Measurements from ENCODE around the gene CACNA2D4. TPM values are rescaled to one million over a fixed set of nuclear protein-coding genes. Genes with fewer than 3 reads are reported as not detected.

Gene CACNA2D4
- total and polyA plus RNA-seq, 8 donors = 0.60 to 3.1 (median 2.0) TPM

- DNase-seq = no peak
- Histone ChIP-seq H3K27ac (no peak overlapping the region), H3K4me1 (peaks cover 0 to 6% (median 3%) of the 10 kb centered on the region in 3 donors), H3K9me3 (no peaks in the 10 kb centered on the region), H3K27me3 (no peaks in the 10 kb centered on the region), H3K4me3 (no peak overlapping the region), H3K36me3 (no peaks in the 10 kb centered on the region)
- no peak for FAIRE-seq
- intact Hi-C loops (cut with DNase I) = loop anchor here (5.0 to 10.0 kb wide), 2 partner anchors 138 to 154 kb away; no protein-coding TSS in a partner anchor
- ATAC-seq = no peak
- no peak for TF ChIP-seq CTCF (IDR thresholded peaks at IDR 0.05)
- WGBS, 2 donors = 74 to 80% methylated on average over 21 of the region's 21 CpGs
Observed at GRCh38 chr12:1799051-1799881, 119.2 kb downstream of the CACNA2D4 start.

GRCh38 chr12:1798641-1799020 lies 119.8 kb downstream of the CACNA2D4 start:
- WGBS, 2 donors = 77 to 90% methylated on average over 6 of the region's 6 CpGs
- no peak overlapping the region for H3K27ac ChIP-seq
- no peaks in the 10 kb centered on the region for H3K9me3 ChIP-seq
- no peak for DNase-seq
- H3K36me3 ChIP-seq = no peaks in the 10 kb centered on the region
- no peak for TF ChIP-seq CTCF (IDR thresholded peaks at IDR 0.05)
- H3K27me3 ChIP-seq = no peaks in the 10 kb centered on the region
- H3K4me1 ChIP-seq = peaks cover 0 to 6% (median 3%) of the 10 kb centered on the region in 3 donors
- ATAC-seq = no peak
- intact Hi-C loops (cut with DNase I) = loop anchor here (5.0 to 10.0 kb wide), 2 partner anchors 139 to 154 kb away; no protein-coding TSS in a partner anchor
- no peak for FAIRE-seq
- no peak overlapping the region for H3K4me3 ChIP-seq

- FAIRE-seq (no peak), ATAC-seq (no peak), DNase-seq (no peak)
- Histone ChIP-seq H3K4me3 (no peak overlapping the region), H3K4me1 (peaks cover 0 to 6% (median 3%) of the 10 kb centered on the region in 3 donors), H3K36me3 (no peaks in the 10 kb centered on the region), H3K27ac (no peak overlapping the region), H3K27me3 (no peaks in the 10 kb centered on the region), H3K9me3 (no peaks in the 10 kb centered on the region)
- no peak for TF ChIP-seq CTCF (IDR thresholded peaks at IDR 0.05)
- WGBS, 2 donors = 87 to 92% methylated on average over 21 to 22 of the region's 22 CpGs
- intact Hi-C loops (cut with DNase I) = loop anchor here (5.0 to 10.0 kb wide), 2 partner anchors 139 to 153 kb away; no protein-coding TSS in a partner anchor
Observed at GRCh38 chr12:1797991-1798640, 120.3 kb downstream of the CACNA2D4 start.

- intact Hi-C loops (cut with DNase I) = loop anchor here (5.0 to 10.0 kb wide), 2 partner anchors 140 to 152 kb away; no protein-coding TSS in a partner anchor
- peak overlapping the region; percentile 2 to 66 (median 59) for H3K27ac ChIP-seq
- FAIRE-seq (no peak), ATAC-seq (peak; percentile 25 to 49 (median 42)), DNase-seq (peak; percentile 37 to 81 (median 55))
- H3K4me3 ChIP-seq = peak overlapping the region; percentile 37 to 61 (median 54)
- no peaks in the 10 kb centered on the region for H3K36me3 ChIP-seq
- no peaks in the 10 kb centered on the region for H3K27me3 ChIP-seq
- 27 to 38% methylated on average over 58 to 71 of the region's 71 CpGs for WGBS, 2 donors
- no peaks in the 10 kb centered on the region for H3K9me3 ChIP-seq
- TF ChIP-seq CTCF (IDR thresholded peaks at IDR 0.05) = no peak
- H3K4me1 ChIP-seq = peaks cover 0 to 6% (median 3%) of the 10 kb centered on the region in 3 donors
Observed at GRCh38 chr12:1797011-1797901, 121.2 kb downstream of the CACNA2D4 start.
